Mesenteric fat pad (tissue), 1 donor: ENCODE results near the gene SLC25A48. TPM values are rescaled to one million over a fixed set of nuclear protein-coding genes. Genes with fewer than 3 reads are reported as not detected.

Experiments
- DNase-seq: peaks from one replicate; pipeline ENCODE4 v3.0.0-alpha.2; 2020; ENCODE audit warnings: low spot score
- microRNA-seq: library from miRNA; unstranded; fragments of <30 nt; microRNA quantifications from one replicate; pipeline ENCODE4 v1.2.0, GENCODE V29; 2020; ENCODE audit warnings: borderline number of aligned reads
- total RNA-seq: library from RNA; stranded (reverse); fragmentation: NEBNext Ultra II Directional; extraction: Animal tissue kit (Norgen Biotek cat#: 25700); gene quantifications from one replicate; pipeline ENCODE4 v1.2.1, GENCODE V29; 2021
- donor health status: DM: yes; HTN: yes; CAD: no.

Gene SLC25A48
- total RNA-seq, 1 donor from 2014 or later, result not detected

- DNase-seq, result no peak
These were observed 82.3 kb downstream of the SLC25A48 start for GRCh38 chr5:135916638-135917263.

GRCh38 chr5:135920199-135920598 lies 85.7 kb downstream of the SLC25A48 start:
- DNase-seq, result no peak

- DNase-seq, result no peak
These were observed 86.9 kb downstream of the SLC25A48 start for GRCh38 chr5:135921388-135921787.

- no peak for DNase-seq
These were observed 95.8 kb downstream of the SLC25A48 start for GRCh38 chr5:135930029-135930948.

- DNase-seq, result no peak
These were observed 96.5 kb downstream of the SLC25A48 start for GRCh38 chr5:135930949-135931295.

- no peak for DNase-seq
These were observed 100.5 kb downstream of the SLC25A48 start for GRCh38 chr5:135934939-135935338.

- no peak for DNase-seq
These were observed 102.9 kb downstream of the SLC25A48 start for GRCh38 chr5:135937245-135937911.

Small RNA genes lying within 50 kb of the gene (microRNA-seq; reads per million reads assigned to microRNA genes)
- not detected for gene MIR5692C1

Other genes starting within 250 kb of the SLC25A48 start
- gene IL9, start 61.2 kb downstream of the SLC25A48 start, total RNA-seq, result not detected
- not detected for gene LECT2, start 120.3 kb downstream of the SLC25A48 start, total RNA-seq
- gene TGFBI, start 194.3 kb downstream of the SLC25A48 start, total RNA-seq, result 254 TPM